CD4-positive, alpha-beta T cell treated with Interferon alpha-2 for 1 hour (primary cell): ENCODE data around the gene TRO.

ENCODE experiments used
- DNase-seq, 2 donors: peaks; one replicate each; pipeline ENCODE4 v3.0.0-alpha.2; 2020 to 2022

TRO gene

GRCh38 chrX:54977387-54977786 lies 56.8 kb downstream of the TRO start:
- DNase-seq = no peak

- no peak for DNase-seq
Observed at GRCh38 chrX:54978448-54978847, 57.8 kb downstream of the TRO start.

- no peak for DNase-seq
Observed at GRCh38 chrX:54979432-54979831, 58.8 kb downstream of the TRO start.

GRCh38 chrX:54980334-54980733 lies 59.7 kb downstream of the TRO start:
- DNase-seq = no peak
